Fibroblast of villous mesenchyme (primary cell): ENCODE results near the gene RBBP8. TPM values are rescaled to one million over a fixed set of nuclear protein-coding genes. Genes with fewer than 3 reads are reported as not detected.

Source experiments
- DNase-seq: peaks from one replicate; pipeline ENCODE4 v3.0.0-alpha.2; 2010; ENCODE audit warnings: low read depth
- H3K4me3 ChIP-seq: 2 replicates; pipeline ENCODE4 v1.5.1; 2011; ENCODE audit warnings: low read depth, mild to moderate bottlenecking, low read length
- CTCF ChIP-seq: IDR thresholded peaks from 2 replicates; pipeline ENCODE4 v1.5.1; 2012; ENCODE audit warnings: low read depth, mild to moderate bottlenecking, low read length; ENCODE audit not compliant: insufficient read depth
- total RNA-seq: library from RNA; depleted of rRNA; stranded (reverse); fragments of >200 nt; gene quantifications from 2 replicates; pipeline ENCODE4 v1.2.3, GENCODE V29; 2012

RBBP8 gene
- total RNA-seq, 1 donor, result 39.3 TPM

GRCh38 chr18:22985250-22985649 lies 52.1 kb downstream of the RBBP8 start:
- TF ChIP-seq CTCF, result no peak
- DNase-seq, result no peak
- H3K4me3 ChIP-seq, result no peak overlapping the region

DNA sequence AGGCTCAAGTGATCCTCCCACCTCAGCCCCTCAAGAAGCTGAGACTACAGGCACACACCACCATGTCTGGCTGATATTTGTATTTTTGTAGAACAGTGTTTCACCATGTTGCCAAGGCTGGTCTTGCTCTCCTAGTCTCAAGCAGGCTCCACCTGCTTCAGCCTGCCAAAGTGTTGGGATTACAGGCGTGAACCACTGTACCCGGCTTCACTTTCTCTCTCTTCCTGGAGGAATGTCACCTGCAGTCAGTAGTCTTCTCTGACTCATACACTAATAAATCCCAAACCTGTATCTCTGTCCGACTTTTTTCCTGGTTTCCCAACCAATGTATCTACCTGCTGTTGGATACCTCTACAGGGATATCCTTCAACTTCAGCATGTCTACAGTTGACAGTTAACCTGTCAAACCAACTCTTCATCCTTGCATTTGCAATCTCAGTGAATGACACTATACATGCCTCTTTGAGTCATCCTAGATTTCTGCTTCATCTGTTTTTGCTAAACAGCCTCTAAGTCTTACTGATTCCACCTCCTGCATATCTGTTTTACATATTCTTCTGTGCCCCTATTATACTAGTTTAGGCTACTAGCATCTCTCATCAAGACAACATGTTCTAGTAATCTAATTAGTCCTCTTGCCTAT lies 54.5 kb downstream of the RBBP8 start:
- no peak overlapping the region for H3K4me3 ChIP-seq
- TF ChIP-seq CTCF, result no peak
- no peak for DNase-seq

- DNase-seq, result no peak
- no peak for TF ChIP-seq CTCF
- H3K4me3 ChIP-seq, result no peak overlapping the region
Observed at GRCh38 chr18:22988208-22988607, 55.1 kb downstream of the RBBP8 start.

GRCh38 chr18:22998344-22998743 lies 65.2 kb downstream of the RBBP8 start:
- TF ChIP-seq CTCF, result no peak
- no peak overlapping the region for H3K4me3 ChIP-seq
- no peak for DNase-seq

DNA sequence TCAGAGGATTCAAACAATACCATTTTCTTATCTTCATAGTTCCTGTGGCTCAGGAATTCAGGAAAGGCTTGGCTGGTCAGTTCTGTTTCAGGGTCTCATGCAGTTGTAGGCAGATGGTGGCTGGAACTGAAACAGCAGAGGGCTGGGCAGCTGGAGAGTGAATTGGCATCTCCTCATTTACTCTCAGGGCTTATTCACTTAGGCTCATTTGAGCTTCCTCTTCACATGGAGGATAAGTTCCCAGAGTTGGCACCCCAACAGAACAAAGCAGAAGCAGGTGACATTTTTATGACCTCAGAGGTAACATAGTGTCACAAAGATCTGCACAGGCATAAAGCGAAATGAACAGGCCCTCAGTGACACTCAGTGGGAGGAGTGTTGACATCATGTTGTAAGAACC lies 66.1 kb downstream of the RBBP8 start:
- no peak for TF ChIP-seq CTCF
- no peak for DNase-seq

DNA sequence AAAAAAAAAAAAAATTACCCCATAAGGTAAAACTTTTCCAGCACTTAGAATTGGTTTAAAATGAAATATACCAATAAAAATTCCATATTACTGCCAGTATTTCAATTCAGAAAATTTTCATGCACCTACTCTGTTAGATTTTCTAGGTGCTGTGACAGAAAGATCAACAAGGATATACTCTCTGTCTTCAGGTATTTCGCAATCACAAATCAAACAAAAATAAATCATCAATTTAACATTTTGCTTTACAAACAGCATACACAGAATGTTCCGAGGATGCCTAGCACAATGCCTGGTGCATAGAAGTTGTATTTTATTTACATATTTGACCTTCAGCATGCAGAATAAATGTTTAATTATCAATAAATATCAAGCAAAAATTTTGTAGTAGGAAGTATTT lies 66.5 kb downstream of the RBBP8 start:
- DNase-seq, result no peak
- H3K4me3 ChIP-seq, result no peak overlapping the region
- TF ChIP-seq CTCF, result no peak

More for the DNA sequence above, 66.1 kb downstream of the RBBP8 start:
- H3K4me3 ChIP-seq, result no peak overlapping the region

DNA sequence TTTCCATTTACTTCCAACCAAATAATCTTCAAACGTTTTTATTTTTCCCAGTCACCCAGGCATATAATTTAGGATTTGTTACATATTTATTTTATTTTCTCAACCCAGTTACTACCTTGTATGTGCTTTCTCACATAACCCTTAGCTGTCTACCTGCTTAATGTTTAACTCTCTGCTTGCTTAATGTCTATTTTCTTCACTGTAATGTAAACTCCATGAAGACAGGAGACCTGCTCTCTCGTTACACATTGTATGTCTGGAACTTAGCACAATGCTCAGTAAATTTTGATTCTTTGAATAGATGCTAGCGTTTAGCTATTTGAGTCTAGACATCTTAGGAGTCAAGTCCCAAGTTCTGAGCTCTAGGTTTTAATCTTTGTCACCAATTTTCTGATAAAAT lies 70.2 kb downstream of the RBBP8 start:
- no peak for TF ChIP-seq CTCF
- DNase-seq, result no peak
- H3K4me3 ChIP-seq, result no peak overlapping the region
